K562 (cell line): Measurements from ENCODE around the gene CREB3L4. TPM values are rescaled to one million over a fixed set of nuclear protein-coding genes. Genes with fewer than 3 reads are reported as not detected.

Source experiments
- BHLHE40 ChIP-seq: IDR thresholded peaks from 2 replicates; pipeline ENCODE4 v1.6.1; 2011; ENCODE audit warnings: low read length, improper control_type of control experiment
- CBX1 ChIP-seq: sonication (generic); IDR thresholded peaks from 2 replicates; pipeline ENCODE4 v1.6.1; 2016; ENCODE audit warnings: antibody characterized with exemption, low read depth, mild to moderate bottlenecking
- E2F3 ChIP-seq: fragments of 250-450 bp; sonication (Bioruptor Pico); IDR thresholded peaks from 2 replicates; pipeline ENCODE4 v1.4.0; 2020; ENCODE audit warnings: mild to moderate bottlenecking
- ELF1 ChIP-seq: fragments of 200-800 bp; sonication (Bioruptor generic); IDR thresholded peaks from 2 replicates; pipeline ENCODE4 v1.6.1; 2016; ENCODE audit warnings: missing genetic modification characterization, missing compliant biosample characterization
- ETS2 ChIP-seq: IDR thresholded peaks from 2 replicates; pipeline ENCODE4 v1.6.1; 2016; ENCODE audit warnings: borderline replicate concordance, missing genetic modification characterization, mild to moderate bottlenecking, moderate library complexity, missing compliant biosample characterization; ENCODE audit not compliant: poor library complexity, severe bottlenecking
- ETV1 ChIP-seq: fragments of 450-650 bp; conservative IDR thresholded peaks from 2 replicates; pipeline ENCODE4 v1.6.1; 2016; ENCODE audit warnings: missing genetic modification characterization, control low read depth, low read depth, missing compliant biosample characterization
- FOXA3 ChIP-seq, 2 experiments: fragments of 450-650 bp in 1 of 2; sonication (generic) in 1 of 2; formaldehyde crosslinking; IDR thresholded peaks in 1 of 2; conservative IDR thresholded peaks in 1 of 2; 2 replicates each; pipeline versions ENCODE4 v1.4.0 to v1.8.0; 2020 to 2022; ENCODE audit warnings: mild to moderate bottlenecking in 2 of 2, missing genetic modification reagents in 1 of 2
- FOXJ2 ChIP-seq: fragments of 200-800 bp; sonication (Bioruptor generic); IDR thresholded peaks from 2 replicates; pipeline ENCODE4 v1.6.1; 2016; ENCODE audit warnings: missing genetic modification characterization, missing compliant biosample characterization
- GABPB2 ChIP-seq: fragments of 250-450 bp; sonication (Bioruptor Pico); conservative IDR thresholded peaks from 2 replicates; pipeline ENCODE4 v1.5.1; 2021; ENCODE audit warnings: mild to moderate bottlenecking
- GATAD2B ChIP-seq: fragments of 450-650 bp; IDR thresholded peaks from 2 replicates; pipeline ENCODE4 v1.6.1; 2017; ENCODE audit warnings: mild to moderate bottlenecking, borderline replicate concordance
- MTF1 ChIP-seq: fragments of 250-450 bp; sonication (Bioruptor Pico); IDR thresholded peaks from 2 replicates; pipeline ENCODE4 v1.9.0; 2021; ENCODE audit warnings: moderate library complexity, mild to moderate bottlenecking, inconsistent platforms, borderline replicate concordance
- NCOA1 ChIP-seq: fragments of 450-650 bp; IDR thresholded peaks from 2 replicates; pipeline ENCODE4 v1.6.1; 2016; ENCODE audit warnings: low read depth
- NFRKB ChIP-seq: fragments of 450-650 bp; IDR thresholded peaks from 2 replicates; pipeline ENCODE4 v1.6.1; 2016; ENCODE audit warnings: low read depth
- NR2C2 ChIP-seq, 2 experiments: fragments of 200-800 bp in 1 of 2; sonication (Bioruptor generic) in 1 of 2; sonication (generic) in 1 of 2; formaldehyde crosslinking in 1 of 2; IDR thresholded peaks; 2 replicates each; pipeline versions ENCODE4 v1.6.1 to v1.8.0; 2016 to 2022; ENCODE audit warnings: mild to moderate bottlenecking in 1 of 2, missing compliant biosample characterization in 1 of 2, missing genetic modification characterization in 1 of 2, missing genetic modification reagents in 1 of 2
- SMAD1 ChIP-seq: fragments of 150-350 bp; IDR thresholded peaks from 2 replicates; pipeline ENCODE4 v1.6.1; 2014; ENCODE audit warnings: low read length, low read depth; ENCODE audit not compliant: partially characterized antibody
- TAF7 ChIP-seq: fragments of 450-650 bp; IDR thresholded peaks from 2 replicates; pipeline ENCODE4 v1.6.1; 2016; ENCODE audit warnings: missing genetic modification characterization, missing compliant biosample characterization
- TBL1XR1 ChIP-seq, 2 experiments: IDR thresholded peaks; 2 replicates each; pipeline ENCODE4 v1.6.1; 2012; ENCODE audit warnings: improper control_type of control experiment in 2 of 2, low read length in 2 of 2, mild to moderate bottlenecking in 1 of 2
- TBP ChIP-seq: optimal IDR thresholded peaks from 2 replicates; pipeline ENCODE3; 2011; ENCODE audit warnings: low read depth, low read length, improper control_type of control experiment
- TCFL5 ChIP-seq: fragments of 250-450 bp; sonication (Bioruptor Pico); conservative IDR thresholded peaks from 2 replicates; pipeline ENCODE4 v1.6.1; 2021; ENCODE audit warnings: mild to moderate bottlenecking, moderate library complexity, matching md5 sums
- ZNF184 ChIP-seq: sonication (generic); formaldehyde crosslinking; IDR thresholded peaks from 2 replicates; pipeline ENCODE4 v1.5.0; 2020; ENCODE audit warnings: missing genetic modification reagents
- ZNF444 ChIP-seq: fragments of 250-450 bp; sonication (Bioruptor Pico); IDR thresholded peaks from 2 replicates; pipeline ENCODE4 v1.4.0; 2020; ENCODE audit warnings: mild to moderate bottlenecking, moderate library complexity
- ZZZ3 ChIP-seq: fragments of 450-650 bp; IDR thresholded peaks from 2 replicates; pipeline ENCODE4 v1.6.1; 2016; ENCODE audit warnings: antibody characterized with exemption, mild to moderate bottlenecking, moderate library complexity
- polyA plus RNA-seq, 8 experiments: library from polyadenylated mRNA; depleted of rRNA in 4 of 8; stranded (reverse) in 5 of 8; unstranded in 3 of 8; fragments of >200 nt; fragmentation: Nextera tagmentation in 2 of 8; fragmentation: Illumina TruSeq in 1 of 8; extraction: Ambion mirVana in 2 of 8; extraction: Trizol in 1 of 8; gene quantifications; 2 replicates each; pipeline versions ENCODE4 v1.2.1 to v1.2.3, GENCODE V29; 2011 to 2014; ENCODE audit warnings: inconsistent platforms in 1 of 8, missing spikeins in 1 of 8
- total RNA-seq, 7 experiments: library from RNA; depleted of rRNA in 6 of 7; stranded (reverse); fragments of >200 nt in 6 of 7; fragmentation: Illumina TruSeq in 2 of 7; extraction: Trizol in 2 of 7; gene quantifications; 2 replicates each; pipeline versions ENCODE4 v1.2.1 to v1.2.3, GENCODE V29; 2011 to 2021; ENCODE audit warnings: low replicate concordance in 1 of 7
- TF ChIP-seq, protein P1 (sequence below), 3 experiments: IDR thresholded peaks in 2 of 3; conservative IDR thresholded peaks in 1 of 3; 2 replicates each; pipeline ENCODE4 v1.5.1; 2011 to 2012; ENCODE audit warnings: low read length in 3 of 3, mild to moderate bottlenecking in 3 of 3, control low read depth in 2 of 3, improper control_type of control experiment in 1 of 3, inconsistent platforms in 1 of 3, low read depth in 1 of 3, mixed read lengths in 1 of 3, moderate library complexity in 1 of 3; ENCODE audit not compliant: insufficient read depth in 2 of 3
- TF ChIP-seq, protein P2 (sequence below): fragments of 450-650 bp; formaldehyde crosslinking; conservative IDR thresholded peaks from 2 replicates; pipeline ENCODE4 v1.4.0; 2022; ENCODE audit warnings: mild to moderate bottlenecking, missing genetic modification characterization
- TF ChIP-seq, protein P3 (sequence below): sonication (generic); formaldehyde crosslinking; IDR thresholded peaks from 2 replicates; pipeline ENCODE4 v1.9.0; 2022; ENCODE audit warnings: mild to moderate bottlenecking, missing genetic modification reagents

CREB3L4 gene
- total and polyA plus RNA-seq, 9 of the 15 experiments (the other 6 are each of a cell fraction or from before 2014, with no cell fraction given), result 9.9 to 18.6 (median 13.9) TPM

GRCh38 chr1:153963030-153963849 is 4.5 kb upstream of the CREB3L4 start, which contains the start of gene SLC39A1 (continued):
- TF ChIP-seq NFRKB (no peak), SMAD1 (peak; percentile 27), E2F3 (CRISPR knock-in tag) (peak; percentile 62; the same call in 1 of the 2 replicates), TCFL5 (CRISPR knock-in tag) (no peak), NCOA1 (no peak), GATAD2B (no peak), MTF1 (CRISPR knock-in tag) (no peak), TAF7 (tag) (0 out of 2 replicates have a peak, but pooled peaks have one; percentile 36), ETV1 (tag) (0 out of 2 replicates have a peak, but pooled peaks have one; percentile 21), NR2C2 (CRISPR knock-in tag; IDR thresholded peaks at IDR 0.05) (no peak), NR2C2 (tag; IDR thresholded peaks at IDR 0.05) (peak; percentile 43; the same call in 1 of the 2 replicates), GABPB2 (CRISPR knock-in tag) (no peak), TBP (peak; percentile 66), BHLHE40 (peak; percentile 6; the same call in 1 of the 2 replicates), ETS2 (tag) (no peak), FOXJ2 (no peak), FOXA3 (CRISPR knock-in tag; conservative IDR thresholded peaks at IDR 0.05 in 1 of 2, IDR thresholded peaks at IDR 0.05 in 1 of 2) (0 out of 4 replicates have a peak, but pooled peaks of 1 of the 2 experiments have one; percentile 51), ZNF184 (no peak), ZNF444 (no peak), ELF1 (tag) (0 out of 2 replicates have a peak, but pooled peaks have one; percentile 26), CBX1 (peak; percentile 77; the same call in 1 of the 2 replicates), TBL1XR1 (IDR thresholded peaks at IDR 0.05; ENCODE audit: low read length in 2 of 2) (no peak), ZZZ3 (no peak)
- TF ChIP-seq, protein P1, sequence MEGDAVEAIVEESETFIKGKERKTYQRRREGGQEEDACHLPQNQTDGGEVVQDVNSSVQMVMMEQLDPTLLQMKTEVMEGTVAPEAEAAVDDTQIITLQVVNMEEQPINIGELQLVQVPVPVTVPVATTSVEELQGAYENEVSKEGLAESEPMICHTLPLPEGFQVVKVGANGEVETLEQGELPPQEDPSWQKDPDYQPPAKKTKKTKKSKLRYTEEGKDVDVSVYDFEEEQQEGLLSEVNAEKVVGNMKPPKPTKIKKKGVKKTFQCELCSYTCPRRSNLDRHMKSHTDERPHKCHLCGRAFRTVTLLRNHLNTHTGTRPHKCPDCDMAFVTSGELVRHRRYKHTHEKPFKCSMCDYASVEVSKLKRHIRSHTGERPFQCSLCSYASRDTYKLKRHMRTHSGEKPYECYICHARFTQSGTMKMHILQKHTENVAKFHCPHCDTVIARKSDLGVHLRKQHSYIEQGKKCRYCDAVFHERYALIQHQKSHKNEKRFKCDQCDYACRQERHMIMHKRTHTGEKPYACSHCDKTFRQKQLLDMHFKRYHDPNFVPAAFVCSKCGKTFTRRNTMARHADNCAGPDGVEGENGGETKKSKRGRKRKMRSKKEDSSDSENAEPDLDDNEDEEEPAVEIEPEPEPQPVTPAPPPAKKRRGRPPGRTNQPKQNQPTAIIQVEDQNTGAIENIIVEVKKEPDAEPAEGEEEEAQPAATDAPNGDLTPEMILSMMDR (IDR thresholded peaks at IDR 0.05 in 2 of 3, conservative IDR thresholded peaks at IDR 0.05 in 1 of 3; ENCODE audit: insufficient read depth in 2 of 3, low read depth in 1 of 3, low read length in 3 of 3), result 0 out of 6 replicates have a peak, but pooled peaks of 1 of the 3 experiments have one; percentile 4
- TF ChIP-seq, protein P2, sequence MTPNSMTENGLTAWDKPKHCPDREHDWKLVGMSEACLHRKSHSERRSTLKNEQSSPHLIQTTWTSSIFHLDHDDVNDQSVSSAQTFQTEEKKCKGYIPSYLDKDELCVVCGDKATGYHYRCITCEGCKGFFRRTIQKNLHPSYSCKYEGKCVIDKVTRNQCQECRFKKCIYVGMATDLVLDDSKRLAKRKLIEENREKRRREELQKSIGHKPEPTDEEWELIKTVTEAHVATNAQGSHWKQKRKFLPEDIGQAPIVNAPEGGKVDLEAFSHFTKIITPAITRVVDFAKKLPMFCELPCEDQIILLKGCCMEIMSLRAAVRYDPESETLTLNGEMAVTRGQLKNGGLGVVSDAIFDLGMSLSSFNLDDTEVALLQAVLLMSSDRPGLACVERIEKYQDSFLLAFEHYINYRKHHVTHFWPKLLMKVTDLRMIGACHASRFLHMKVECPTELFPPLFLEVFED (CRISPR knock-in tag), result no peak
- TF ChIP-seq, protein P3, sequence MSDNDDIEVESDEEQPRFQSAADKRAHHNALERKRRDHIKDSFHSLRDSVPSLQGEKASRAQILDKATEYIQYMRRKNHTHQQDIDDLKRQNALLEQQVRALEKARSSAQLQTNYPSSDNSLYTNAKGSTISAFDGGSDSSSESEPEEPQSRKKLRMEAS (CRISPR knock-in tag), result peak; percentile 8
